GM21447 (cell line): ENCODE results near the gene AGR3.
A peak's percentile ranks its signal among the peaks of the same experiment; 100 is the strongest.

Experiments used
- ATAC-seq: cut with Tn5 transposase; IDR thresholded peaks from one replicate; pipeline ENCODE4 v1.9.1; 2021; ENCODE audit not compliant: unreplicated experiment

Gene AGR3

DNA sequence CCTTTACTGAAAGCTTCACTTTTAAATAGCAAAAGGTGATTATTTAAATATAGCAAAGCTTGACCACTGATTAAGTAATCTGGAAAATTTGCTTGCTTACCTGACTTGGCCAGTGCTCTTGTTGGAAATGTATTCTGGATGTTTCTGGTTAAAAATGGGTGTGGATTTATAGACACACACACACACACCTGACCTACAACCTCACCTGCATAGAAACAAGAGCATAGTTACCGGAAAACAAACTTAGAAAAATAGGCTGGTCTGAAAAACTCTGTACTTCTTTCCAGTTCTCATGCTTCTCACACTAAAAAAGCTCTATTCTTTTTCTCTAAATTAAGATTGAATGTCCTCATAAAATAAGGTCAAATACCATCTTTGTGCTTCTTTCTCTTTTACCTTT is at the start of gene AGR3:
Gene AGR3 (minus strand): TSS at position 140 of the 400 bp plus-strand sequence. CDS start 3,365 bp downstream, outside the sequence.
- ATAC-seq = no peak

DNA sequence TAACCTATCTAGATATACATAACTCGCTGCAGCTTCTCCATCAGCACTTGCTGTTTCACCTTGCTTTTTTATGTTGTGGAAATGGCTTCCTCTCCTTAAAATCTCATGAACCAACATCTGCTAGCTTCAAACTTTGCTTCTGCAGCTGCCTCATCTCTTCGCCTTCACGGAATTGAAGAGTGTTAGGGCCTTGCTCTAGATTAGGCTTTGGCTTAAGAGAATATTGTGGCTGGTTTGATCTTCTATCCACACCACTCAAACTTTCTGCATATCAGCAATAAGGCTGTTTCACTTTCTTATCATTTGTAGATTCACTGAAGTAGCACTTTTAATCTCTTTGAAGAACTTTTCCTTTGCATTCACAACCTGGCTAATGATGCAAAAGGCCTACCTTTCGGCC is 49.2 kb upstream of the AGR3 start:
- no peak for ATAC-seq

DNA sequence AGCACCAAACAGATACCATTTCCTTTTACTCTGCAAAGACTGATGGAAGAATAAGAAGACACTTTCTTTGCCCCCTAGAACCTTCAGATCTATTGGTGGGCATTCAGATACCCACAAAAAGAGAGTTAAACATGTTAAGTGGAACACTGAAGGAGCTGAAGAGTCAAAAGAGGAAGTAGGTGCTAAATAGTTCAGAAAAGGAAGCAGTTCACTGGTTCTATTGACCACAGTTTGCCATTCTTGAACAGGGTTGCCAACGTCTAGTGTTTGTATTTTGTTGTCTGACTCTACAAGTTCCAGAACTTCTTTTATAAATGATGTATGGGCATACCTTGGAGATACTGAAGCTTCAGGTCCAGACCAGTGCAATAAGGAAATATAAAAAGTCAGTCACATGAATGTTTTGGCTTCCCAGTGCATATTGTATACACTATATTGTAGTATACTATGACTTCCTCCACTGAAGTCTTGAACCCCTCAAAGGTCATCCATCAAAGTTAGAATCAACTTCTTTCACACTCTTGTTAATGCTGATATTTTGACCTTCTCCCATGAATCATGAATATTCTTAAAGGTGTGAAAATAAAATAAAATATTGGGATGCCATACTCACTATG is 47.5 kb upstream of the AGR3 start:
- peak; percentile 84 for ATAC-seq

DNA sequence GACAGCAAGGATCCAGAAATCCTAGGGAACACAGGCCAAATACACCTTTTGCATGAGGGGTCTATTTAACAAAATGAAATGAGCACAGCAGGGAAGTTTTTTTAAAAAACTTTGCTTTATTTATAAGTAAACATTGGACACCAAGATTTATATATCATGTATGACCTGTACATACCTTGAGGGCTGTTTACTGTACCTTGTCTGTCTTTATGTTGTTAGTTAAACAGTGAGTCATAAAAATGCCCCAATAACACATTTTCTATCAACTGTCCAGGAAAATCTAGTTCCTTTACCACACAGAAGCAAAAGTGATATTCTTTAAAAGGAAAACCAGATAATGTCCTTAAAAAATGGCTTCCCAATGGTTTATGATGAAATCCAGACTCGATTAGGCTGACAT is 45.1 kb upstream of the AGR3 start:
- no peak for ATAC-seq

DNA sequence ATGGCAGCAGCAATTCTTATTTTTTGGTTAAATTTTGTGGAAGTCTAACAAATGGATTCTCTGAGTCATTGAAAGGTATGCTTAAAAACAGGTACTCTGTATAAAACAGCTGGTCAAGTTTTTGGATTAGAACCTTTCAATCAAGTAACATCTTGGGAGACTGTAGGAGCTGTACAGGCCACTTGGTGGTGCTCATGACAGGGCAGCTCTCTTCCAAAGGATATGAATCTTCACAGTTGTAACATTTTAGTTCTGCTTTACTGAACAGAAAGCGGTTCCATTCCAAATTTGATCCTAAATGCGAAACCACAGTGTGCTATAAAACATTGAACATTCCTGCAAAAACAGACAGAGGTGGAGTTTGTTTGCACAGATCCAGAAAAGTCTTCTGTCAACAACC is 44.5 kb upstream of the AGR3 start:
- ATAC-seq = no peak

DNA sequence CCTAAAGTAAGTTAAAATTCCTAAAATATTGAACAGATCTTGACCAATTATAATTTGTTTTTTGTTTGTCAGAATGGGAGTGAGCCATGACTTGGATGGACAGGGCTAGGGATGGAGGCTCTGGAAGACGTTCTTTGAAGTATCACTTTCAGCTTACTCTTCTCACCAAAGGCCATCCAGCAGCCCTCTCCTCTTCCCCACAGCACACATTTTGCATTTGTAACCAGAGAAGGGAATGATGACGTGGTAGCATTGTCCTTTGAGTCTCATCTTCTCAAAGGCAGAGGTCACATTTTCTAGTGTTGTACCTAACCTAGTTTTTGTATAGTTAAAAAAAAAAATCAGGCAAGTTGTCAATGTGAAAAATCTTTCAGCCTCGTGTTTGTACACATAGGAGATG is 43.8 kb upstream of the AGR3 start:
- ATAC-seq = no peak

DNA sequence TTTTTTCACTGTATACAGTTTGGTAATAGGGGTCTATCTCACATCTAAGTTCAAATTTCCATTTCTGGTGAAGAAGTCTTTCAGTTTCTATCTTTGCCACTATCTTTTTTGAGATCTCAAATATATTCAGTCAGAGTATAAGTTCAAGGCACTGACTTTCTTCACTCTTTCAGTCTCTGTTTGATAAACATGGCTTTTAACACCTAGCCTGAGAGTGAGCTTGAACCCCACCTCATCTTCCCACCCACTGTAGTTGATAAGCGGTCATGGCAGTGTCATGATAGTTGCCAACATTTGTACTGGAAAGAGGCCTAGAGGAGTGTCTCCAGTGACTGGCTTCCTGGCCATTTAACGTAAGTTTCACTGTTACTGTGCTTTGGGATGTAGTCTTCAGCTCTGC is 41.2 kb upstream of the AGR3 start:
- ATAC-seq = no peak

DNA sequence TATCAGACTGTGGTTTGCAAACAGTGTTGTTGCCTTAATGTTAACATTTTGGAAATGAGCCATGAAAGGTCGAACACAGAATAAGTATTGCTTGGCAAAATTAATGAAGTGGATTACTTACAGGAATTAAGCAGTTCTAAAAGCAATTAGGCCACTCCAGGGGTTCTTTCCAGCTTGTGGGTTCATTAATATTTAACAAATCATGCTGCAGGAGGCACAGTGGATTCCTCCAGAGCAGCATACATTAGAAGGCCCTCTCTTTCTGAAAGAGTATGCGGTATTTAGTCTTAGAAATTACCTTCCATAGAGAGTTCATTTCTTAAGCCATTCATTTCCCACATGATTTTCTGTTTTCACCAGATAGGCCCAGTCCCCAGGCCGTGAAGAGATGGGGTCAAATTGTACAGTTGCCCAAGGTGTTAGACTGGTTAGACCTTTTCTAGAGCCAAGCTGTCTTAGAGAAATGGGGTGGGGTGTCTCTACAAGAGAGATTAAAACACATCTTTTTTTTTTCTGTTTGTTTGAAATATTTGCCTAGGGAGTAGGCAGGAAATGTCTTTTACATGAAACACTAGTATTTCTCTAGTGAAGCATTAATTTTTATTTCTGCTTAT is 40.0 kb upstream of the AGR3 start:
- no peak for ATAC-seq

DNA sequence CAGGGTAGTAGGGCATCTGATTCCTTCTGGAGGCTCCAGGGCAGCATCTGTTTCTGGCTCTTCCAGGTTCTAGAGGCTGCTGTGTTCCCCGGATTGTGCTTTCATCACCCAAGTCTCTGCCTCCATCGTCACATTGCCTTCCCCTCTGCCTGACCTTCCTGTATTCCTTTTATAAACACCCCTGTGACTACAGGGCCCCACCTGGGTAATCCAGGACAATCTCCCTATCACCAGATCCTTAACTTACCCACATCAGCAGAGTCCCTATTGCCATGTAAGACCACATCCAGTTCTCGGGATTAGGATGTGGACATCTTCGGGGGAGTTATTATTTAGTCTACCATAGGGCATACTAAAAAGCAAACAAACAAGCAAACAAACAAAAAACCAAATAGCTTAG is 39.4 kb upstream of the AGR3 start:
- no peak for ATAC-seq

DNA sequence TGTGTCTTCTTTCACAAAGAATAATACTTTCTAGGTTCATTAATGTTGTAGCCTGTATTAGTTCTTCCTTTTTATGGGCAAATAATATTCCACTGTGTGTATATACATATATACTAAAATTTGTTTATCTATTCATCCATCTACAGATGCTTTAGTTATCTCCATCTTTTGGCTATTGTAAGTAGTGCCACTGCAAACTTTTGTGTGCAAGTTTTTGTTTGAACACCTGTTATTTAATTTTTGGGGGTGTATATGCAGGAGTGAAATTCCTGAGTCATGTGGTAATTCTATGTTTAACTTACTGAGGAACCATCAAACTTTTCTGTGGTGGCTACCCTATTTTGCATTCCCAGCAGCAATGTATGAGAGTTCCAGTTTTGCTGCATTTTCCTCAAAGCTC is 37.7 kb upstream of the AGR3 start:
- ATAC-seq = no peak

DNA sequence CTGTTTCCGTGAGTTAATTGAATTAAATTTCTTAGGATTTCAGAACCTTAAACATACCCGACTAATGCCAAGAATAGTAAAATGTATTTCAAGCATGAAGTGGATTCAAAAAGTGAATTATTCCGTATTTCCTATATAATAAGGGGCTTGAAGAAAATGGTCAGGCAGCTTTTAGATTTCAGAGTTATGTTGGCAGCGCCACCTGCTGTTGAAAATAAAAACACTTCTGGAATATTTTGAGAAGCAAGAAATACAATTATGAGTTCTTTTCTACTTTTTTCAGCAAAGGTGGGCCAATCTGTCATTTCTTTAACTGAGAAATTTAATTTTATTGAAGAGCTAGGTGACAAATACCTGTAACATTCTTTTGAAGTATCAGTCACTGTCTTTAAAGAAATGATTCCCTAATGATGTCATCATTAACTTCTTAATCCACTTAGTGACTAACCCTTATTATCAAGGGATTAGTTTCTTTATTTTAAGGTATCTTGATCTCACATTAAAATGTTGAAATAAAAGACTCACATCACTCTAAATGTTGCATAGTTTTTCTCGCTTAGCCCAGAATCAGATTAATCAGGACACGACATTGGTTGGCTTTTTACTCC is 36.6 kb upstream of the AGR3 start:
- ATAC-seq = no peak

DNA sequence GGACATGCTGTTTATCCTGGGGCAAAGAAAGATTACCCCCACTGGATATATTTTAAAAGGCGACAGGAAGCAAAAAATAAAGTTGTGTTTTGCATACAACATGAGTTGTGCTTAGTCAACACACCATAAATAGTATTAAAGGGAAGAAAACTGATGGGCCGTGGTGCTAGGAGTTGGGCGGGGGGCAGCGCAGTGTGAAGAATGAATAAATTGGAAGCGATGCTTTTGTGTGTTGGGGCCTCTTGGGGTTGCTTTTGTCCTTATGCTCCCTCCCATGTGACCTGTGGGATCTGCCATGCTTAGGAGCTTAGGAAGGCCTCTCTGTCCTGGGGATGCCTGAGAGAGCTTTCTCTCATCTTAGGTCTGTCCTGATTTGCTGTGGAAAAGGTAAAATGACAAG is 35.0 kb upstream of the AGR3 start:
- no peak for ATAC-seq

DNA sequence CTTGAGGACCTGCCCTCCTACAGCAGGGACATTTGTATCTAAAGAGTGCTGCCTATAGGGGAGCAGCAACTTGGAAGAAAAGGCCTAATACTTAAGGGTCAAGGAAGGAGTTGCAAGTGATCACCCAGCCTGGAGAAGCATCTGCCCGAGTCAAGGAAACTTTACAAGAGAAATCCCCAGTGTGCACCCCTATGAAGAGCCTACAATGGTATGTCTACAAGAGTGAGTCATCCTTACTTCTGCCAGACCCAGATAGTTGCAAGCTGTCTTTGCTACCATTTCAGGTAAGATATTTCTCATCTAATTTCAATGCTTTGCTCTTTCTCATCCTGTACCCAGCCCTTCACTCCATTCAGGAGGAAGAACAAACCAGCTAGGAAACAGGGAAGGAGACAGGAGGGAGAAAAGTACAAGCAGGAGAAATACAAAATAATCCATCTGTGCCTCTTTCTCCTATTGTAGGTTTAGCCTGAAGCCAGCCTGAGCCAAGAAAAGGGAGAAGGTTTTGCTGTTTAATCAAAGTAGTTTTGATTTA is 34.4 kb upstream of the AGR3 start:
- ATAC-seq = no peak

DNA sequence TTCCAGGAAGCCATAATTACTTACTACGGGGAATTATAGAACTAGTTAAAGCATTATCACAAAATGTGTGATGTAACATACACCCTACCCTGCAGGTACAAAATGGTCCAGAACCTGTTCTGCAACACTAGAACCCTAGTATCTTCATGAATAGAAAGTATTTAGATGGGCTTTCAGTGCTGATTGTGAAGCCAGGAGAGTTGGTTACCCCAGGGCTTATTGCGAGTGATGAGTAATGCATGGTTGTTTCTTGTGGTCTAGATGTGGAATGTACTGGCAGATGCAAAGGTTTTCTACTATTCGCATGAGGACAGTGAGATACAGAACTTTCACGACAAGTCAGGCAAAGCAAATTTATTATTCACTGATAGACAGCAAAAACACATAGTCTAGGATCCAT is 33.6 kb upstream of the AGR3 start:
- no peak for ATAC-seq

DNA sequence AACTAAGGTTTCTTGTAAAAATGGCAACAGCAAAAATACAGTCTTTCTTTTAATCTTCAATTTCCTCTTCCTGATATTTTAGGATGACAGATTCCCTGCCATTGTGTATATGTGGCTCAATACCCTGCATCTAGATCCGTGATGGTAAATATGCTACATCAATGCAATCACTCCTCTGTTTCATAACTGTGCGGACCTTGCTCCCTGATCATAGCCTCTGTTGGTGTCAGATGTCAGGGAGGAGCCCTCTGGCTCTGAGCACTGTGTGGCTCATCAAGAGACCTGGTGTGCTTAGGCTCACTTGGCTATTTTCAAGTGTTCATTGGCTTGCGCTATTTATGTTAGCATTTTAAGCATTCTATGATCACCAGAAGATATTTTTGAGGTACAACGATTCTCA is 33.0 kb upstream of the AGR3 start:
- ATAC-seq = no peak

DNA sequence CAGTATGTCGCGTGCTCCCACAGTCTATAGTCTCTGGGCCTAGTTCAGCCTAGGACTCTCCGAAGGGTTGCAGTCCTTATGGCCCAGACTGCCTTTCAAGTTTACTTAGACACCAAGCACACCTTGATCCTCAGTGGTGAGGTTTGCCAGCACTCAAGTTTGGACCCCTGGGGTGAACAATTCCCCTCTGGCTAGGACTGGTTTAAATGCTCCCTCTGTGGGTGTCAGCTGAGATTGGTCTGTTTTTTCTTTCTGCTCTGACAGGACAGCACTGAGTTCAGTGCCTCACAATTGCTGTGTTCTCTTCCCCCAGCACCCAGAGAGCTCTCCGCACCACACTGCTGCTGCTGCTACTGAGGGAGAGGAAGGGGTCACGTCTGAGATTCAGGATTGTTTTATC is 31.9 kb upstream of the AGR3 start:
- ATAC-seq = no peak

DNA sequence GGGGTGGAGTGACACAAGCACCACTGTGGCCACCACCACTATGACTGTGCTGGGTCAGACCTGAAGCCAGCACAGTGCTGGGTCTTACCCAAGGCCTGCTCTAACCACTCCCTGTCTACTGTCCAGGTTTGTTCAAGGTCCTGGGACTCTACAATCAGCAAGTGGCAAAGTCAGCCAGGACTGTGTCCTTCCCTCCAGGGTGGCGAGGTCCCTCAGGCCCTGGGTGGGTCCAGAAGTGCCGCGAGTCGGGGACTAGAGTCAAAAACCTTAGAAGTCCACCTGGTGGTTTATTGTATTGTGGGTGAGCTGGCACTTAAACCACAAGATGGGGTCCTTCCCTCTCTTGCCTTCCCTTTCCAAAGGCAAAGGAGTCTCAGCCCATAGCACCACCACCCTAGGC is 30.8 kb upstream of the AGR3 start:
- no peak for ATAC-seq

DNA sequence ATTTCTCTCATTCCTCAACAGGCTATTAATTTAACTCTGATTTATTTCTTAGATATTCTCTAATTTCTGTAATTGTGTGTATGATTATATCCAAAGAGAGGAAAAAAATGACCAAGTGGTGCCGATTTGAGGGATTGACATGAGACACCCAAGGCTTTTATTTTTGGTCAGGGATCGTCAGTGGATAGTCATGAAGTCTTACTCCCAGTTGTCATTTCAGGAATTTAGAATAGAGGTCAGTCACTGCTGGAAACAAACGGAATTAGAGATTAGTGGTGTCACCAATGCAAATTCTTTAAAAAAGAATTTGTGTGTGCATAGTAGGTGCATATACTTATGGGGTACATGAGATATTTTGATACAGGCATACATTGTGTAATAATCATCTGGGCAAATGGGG is 26.8 kb upstream of the AGR3 start:
- ATAC-seq = no peak

DNA sequence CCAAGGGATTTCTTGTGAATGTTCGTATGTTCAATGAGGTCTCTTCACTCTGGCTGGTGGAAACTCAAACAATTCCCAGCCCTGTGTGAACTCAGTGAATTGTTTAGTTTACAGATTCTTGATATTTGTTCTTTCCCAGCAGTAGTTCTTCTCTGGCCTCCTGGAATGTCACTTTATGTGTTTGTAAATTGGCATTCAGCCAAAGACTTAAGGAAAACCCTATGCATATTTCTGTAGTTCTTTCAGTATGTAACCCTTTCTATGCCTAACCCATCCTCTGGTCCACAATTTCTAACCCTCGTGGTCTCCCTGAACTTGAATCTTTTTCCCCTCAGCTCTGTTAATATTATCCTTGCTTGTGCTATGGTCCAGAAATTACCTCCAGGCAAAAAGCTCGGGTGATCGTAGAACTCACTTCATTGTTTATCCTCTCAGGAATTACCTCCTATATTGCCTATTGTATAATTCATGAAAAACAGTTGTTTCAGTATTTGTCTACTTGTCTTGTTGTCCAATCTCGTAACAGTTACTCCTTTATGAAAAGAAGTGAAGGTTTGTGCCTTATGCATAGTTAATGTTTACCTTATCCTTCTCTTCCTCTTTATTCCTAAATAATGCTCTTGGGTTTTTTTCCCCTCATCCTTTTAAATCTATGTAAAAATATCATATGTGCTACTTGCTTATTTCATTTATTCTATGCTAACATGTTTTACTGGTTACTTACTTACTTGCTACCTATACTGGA is 23.7 kb upstream of the AGR3 start:
- ATAC-seq = no peak

DNA sequence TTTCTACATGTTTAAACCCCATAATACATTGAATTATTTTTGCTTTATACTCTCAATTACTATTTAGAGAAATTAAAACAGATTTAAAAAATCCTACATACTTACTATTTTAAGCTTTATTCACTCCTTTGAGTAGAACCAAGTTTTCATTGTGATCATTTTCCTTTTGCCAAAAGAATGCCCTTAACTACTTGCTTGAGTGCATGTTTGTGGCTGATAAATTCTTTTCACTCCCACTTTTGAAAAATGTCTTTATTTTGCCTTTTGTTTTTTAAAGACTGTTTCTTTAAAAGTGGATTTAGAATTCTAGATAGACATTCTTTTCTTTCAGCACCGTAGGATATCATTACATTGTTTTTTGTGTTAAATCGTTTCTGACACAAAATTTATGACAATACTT is 22.3 kb upstream of the AGR3 start:
- no peak for ATAC-seq

DNA sequence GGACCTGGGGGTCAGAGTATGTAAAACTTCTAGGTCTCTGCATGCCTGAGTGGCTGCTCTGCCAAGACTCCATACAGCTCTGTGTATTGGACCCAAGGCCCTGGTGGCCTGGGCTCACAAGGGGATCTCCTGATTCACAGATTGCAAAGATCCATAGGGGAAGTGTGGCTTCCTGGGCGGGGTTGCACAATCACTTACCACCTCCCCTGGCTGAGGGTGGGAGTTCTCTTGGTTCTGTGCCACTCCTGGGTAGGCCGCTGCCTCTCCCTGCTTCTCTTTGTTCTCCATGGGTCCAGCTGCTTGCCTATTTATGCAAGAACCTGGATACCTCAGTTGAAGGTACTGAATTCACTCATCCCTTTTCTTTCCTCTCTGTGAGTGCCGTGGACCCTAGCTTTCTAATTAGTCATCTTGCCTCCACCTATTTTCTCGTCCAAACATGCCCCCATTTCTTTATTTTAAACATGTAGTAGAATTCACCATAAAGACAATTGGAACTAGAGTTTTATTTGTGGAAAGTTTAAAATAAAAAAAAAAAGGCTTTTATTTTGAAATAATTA is 18.5 kb upstream of the AGR3 start:
- ATAC-seq = no peak
